OCI-LY7 (cell line): ENCODE data around the gene ASB10. TPM values are rescaled to one million over a fixed set of nuclear protein-coding genes. Genes with fewer than 3 reads are reported as not detected.

ENCODE experiments used
- BruUV-seq: library from RNA; stranded (reverse); fragments of 400-500 nt; replicated peaks from 2 replicates; lab custom pipeline; 2021; lab: Mats Ljungman, UMichigan
- CTCF ChIA-PET: fragments of 300-600 bp; sonication (Branson Sonifier 250); formaldehyde crosslinking; loops from one replicate; lab custom pipeline; 2022; ENCODE audit warnings: antibody characterized with exemption; ENCODE audit not compliant: unreplicated experiment; lab: Charles Lee
- POLR2A ChIA-PET: fragments of 300-600 bp; sonication (Branson Sonifier 250); formaldehyde crosslinking; loops from one replicate; lab custom pipeline; 2022; ENCODE audit warnings: antibody characterized with exemption; lab: Charles Lee
- DNase-seq: peaks from one replicate; pipeline ENCODE4 v3.0.0-alpha.2; 2015; ENCODE audit warnings: low spot score
- H2AFZ ChIP-seq: fragments of 200-600 bp; sonication (generic), shearing (Covaris generic); 2 replicates; pipeline ENCODE4 v1.6.1; 2014; ENCODE audit warnings: mild to moderate bottlenecking, antibody characterized with exemption, low read length, moderate library complexity
- H3K27ac ChIP-seq: fragments of 200-600 bp; sonication (generic); 2 replicates; pipeline ENCODE4 v1.5.1; 2014; ENCODE audit warnings: mixed run types, low read depth, mild to moderate bottlenecking, moderate library complexity, low read length, inconsistent platforms; ENCODE audit not compliant: poor library complexity, severe bottlenecking
- H3K36me3 ChIP-seq: fragments of 200-600 bp; sonication (generic); 2 replicates; pipeline ENCODE4 v1.6.1; 2014; ENCODE audit warnings: mild to moderate bottlenecking, antibody characterized with exemption, low read length, moderate library complexity, mixed read lengths; ENCODE audit not compliant: insufficient read depth
- H3K4me1 ChIP-seq: fragments of 200-600 bp; sonication (generic); 2 replicates; pipeline ENCODE4 v1.5.1; 2014; ENCODE audit warnings: mild to moderate bottlenecking, low read length; ENCODE audit not compliant: insufficient read depth, poor library complexity, severe bottlenecking
- H3K4me2 ChIP-seq: fragments of 200-600 bp; sonication (generic); 2 replicates; pipeline ENCODE4 v1.6.1; 2014; ENCODE audit warnings: mild to moderate bottlenecking, low read length
- H3K4me3 ChIP-seq: fragments of 200-600 bp; sonication (generic); 2 replicates; pipeline ENCODE4 v1.5.1; 2014; ENCODE audit warnings: mild to moderate bottlenecking, low read depth, low read length; ENCODE audit not compliant: poor library complexity, severe bottlenecking
- H3K79me2 ChIP-seq: fragments of 200-600 bp; sonication (generic); 2 replicates; pipeline ENCODE4 v1.6.1; 2016; ENCODE audit warnings: low read depth, mild to moderate bottlenecking, low read length, moderate library complexity, mixed read lengths; ENCODE audit not compliant: insufficient read depth
- H3K9me2 ChIP-seq: fragments of 200-600 bp; sonication (generic); 2 replicates; pipeline ENCODE4 v1.6.1; 2016; ENCODE audit warnings: mild to moderate bottlenecking, low read length, mixed read lengths; ENCODE audit not compliant: insufficient read depth
- H3K9me3 ChIP-seq: fragments of 200-600 bp; sonication (generic); 2 replicates; pipeline ENCODE4 v1.6.1; 2014; ENCODE audit warnings: mild to moderate bottlenecking, mixed run types, low read length, mixed read lengths
- H4K20me1 ChIP-seq: fragments of 200-600 bp; sonication (generic); 2 replicates; pipeline ENCODE4 v1.6.1; 2014; ENCODE audit warnings: mild to moderate bottlenecking, antibody characterized with exemption, low read length, moderate library complexity, mixed read lengths; ENCODE audit not compliant: insufficient read depth
- CTCF ChIP-seq: fragments of 200-600 bp; sonication (generic); conservative IDR thresholded peaks from 2 replicates; pipeline ENCODE4 v1.5.1; 2014; ENCODE audit warnings: mild to moderate bottlenecking, antibody characterized with exemption, low read length, moderate library complexity, mixed read lengths
- EZH2phosphoT487 ChIP-seq: fragments of 200-600 bp; sonication (generic); IDR thresholded peaks from 2 replicates; pipeline ENCODE4 v1.6.1; 2018; ENCODE audit warnings: low read depth, borderline replicate concordance, mild to moderate bottlenecking, mixed run types, antibody characterized with exemption, low read length, moderate library complexity, mixed read lengths
- intact Hi-C: fragments of 100-400 bp; cut with micrococcal nuclease; formaldehyde crosslinking; loops from one replicate; pipeline ENCODE4 v1.10.0; 2022; ENCODE audit not compliant: unreplicated experiment
- total RNA-seq, 2 experiments: library from RNA; depleted of rRNA in 1 of 2; stranded (reverse); fragments of >200 nt in 1 of 2; shearing (Covaris generic) in 1 of 2; gene quantifications; 2 replicates each; pipeline ENCODE4 v1.2.3, GENCODE V29; 2014 to 2022

ASB10 gene
- total RNA-seq, 2 experiments from 2014 or later: not detected

GRCh38 chr7:151189038-151189437, 2.0 kb upstream of the ASB10 start:
- no peaks in the 10 kb centered on the region for H3K9me3 ChIP-seq

GRCh38 chr7:151188252-151188542, 1.1 kb upstream of the ASB10 start:
- H3K9me3 ChIP-seq: no peaks in the 10 kb centered on the region
- H3K9me2 ChIP-seq: no peaks in the 10 kb centered on the region
- no peak for TF ChIP-seq EZH2phosphoT487
- no peak for TF ChIP-seq CTCF
- intact Hi-C loops: no loop called here
- H3K4me1 ChIP-seq: peaks cover 7% of the 10 kb centered on the region
- H3K79me2 ChIP-seq: no peaks in the 10 kb centered on the region
- no TSS peak for BruUV-seq
- H3K4me2 ChIP-seq: peak overlapping the region; percentile 24; the same call in 1 of the 2 replicates
- DNase-seq: no peak
- H3K36me3 ChIP-seq: no peaks in the 10 kb centered on the region
- H3K4me3 ChIP-seq: no peak overlapping the region
- H4K20me1 ChIP-seq: no peaks in the 10 kb centered on the region
- ChIA-PET CTCF (no interaction called here), POLR2A (no interaction called here)
- no peak overlapping the region for H3K27ac ChIP-seq
- no peak overlapping the region for H2AFZ ChIP-seq

More at GRCh38 chr7:151189038-151189437, 2.0 kb upstream of the ASB10 start:
- Histone ChIP-seq H3K9me2 (no peaks in the 10 kb centered on the region), H2AFZ (no peak overlapping the region), H3K27ac (no peak overlapping the region), H3K4me1 (peaks cover 7% of the 10 kb centered on the region), H3K4me3 (no peak overlapping the region), H3K4me2 (no peak overlapping the region), H4K20me1 (no peaks in the 10 kb centered on the region), H3K79me2 (no peaks in the 10 kb centered on the region), H3K36me3 (no peaks in the 10 kb centered on the region)
- no TSS peak for BruUV-seq
- CTCF ChIA-PET: no interaction called here
- no peak for DNase-seq
- TF ChIP-seq CTCF (no peak), EZH2phosphoT487 (no peak)
- POLR2A ChIA-PET: no interaction called here
- intact Hi-C loops: no loop called here

- Histone ChIP-seq H4K20me1 (no peaks in the 10 kb centered on the region), H3K9me3 (no peaks in the 10 kb centered on the region), H3K36me3 (no peaks in the 10 kb centered on the region), H3K9me2 (no peaks in the 10 kb centered on the region), H3K4me3 (no peak overlapping the region), H3K27ac (no peak overlapping the region), H3K79me2 (no peaks in the 10 kb centered on the region), H2AFZ (no peak overlapping the region), H3K4me2 (peak overlapping the region; percentile 24; the same call in 1 of the 2 replicates), H3K4me1 (peaks cover 7% of the 10 kb centered on the region)
- CTCF ChIA-PET: no interaction called here
- no TSS peak for BruUV-seq
- TF ChIP-seq CTCF (no peak), EZH2phosphoT487 (no peak)
- no peak for DNase-seq
- POLR2A ChIA-PET: no interaction called here
- intact Hi-C loops: no loop called here
Observed at GRCh38 chr7:151187409-151188251, 580 bp upstream of the ASB10 start.
